SU-DHL-6 (cell line): ENCODE data around the gene DSCAML1.

Experiments used
- CTCF ChIP-seq: fragments of 200-600 bp; sonication (generic); IDR thresholded peaks from one replicate; pipeline ENCODE4 v1.5.1; 2017; ENCODE audit warnings: antibody characterized with exemption, mild to moderate bottlenecking, low read length, moderate library complexity; ENCODE audit not compliant: insufficient read depth, poor library complexity, severe bottlenecking
- EZH2phosphoT487 ChIP-seq: fragments of 200-600 bp; sonication (generic), shearing (Covaris generic); conservative IDR thresholded peaks from 2 replicates; pipeline ENCODE4 v1.6.1; 2018; ENCODE audit warnings: mild to moderate bottlenecking, antibody characterized with exemption, low read length, moderate library complexity, mixed read lengths

- no peak for TF ChIP-seq CTCF
- no peak for TF ChIP-seq EZH2phosphoT487
Observed at GRCh38 chr11:117456027-117456720, 340.8 kb downstream of the DSCAML1 start.
